DOHH2 (cell line): Measurements from ENCODE around the gene NCAM2.

Experiments
- H3F3A ChIP-seq: fragments of 200-600 bp; sonication (generic), shearing (Covaris generic); 2 replicates; pipeline ENCODE4 v1.6.0; 2016; ENCODE audit warnings: antibody characterized with exemption, mild to moderate bottlenecking; ENCODE audit not compliant: control insufficient read depth, insufficient read depth
- H3K27ac ChIP-seq: fragments of 200-600 bp; sonication (generic); 2 replicates; pipeline ENCODE4 v1.5.1; 2014; ENCODE audit warnings: low read depth, mild to moderate bottlenecking, low read length, moderate library complexity
- H3K27me3 ChIP-seq: fragments of 200-600 bp; sonication (generic); 2 replicates; pipeline ENCODE4 v1.6.1; 2014; ENCODE audit warnings: mild to moderate bottlenecking, low read length, mixed read lengths; ENCODE audit not compliant: control insufficient read depth
- H3K36me3 ChIP-seq: fragments of 200-600 bp; sonication (generic); 2 replicates; pipeline ENCODE4 v1.6.1; 2014; ENCODE audit warnings: mild to moderate bottlenecking, low read length, moderate library complexity, mixed read lengths; ENCODE audit not compliant: control insufficient read depth
- H3K4me1 ChIP-seq: fragments of 200-600 bp; sonication (generic); 2 replicates; pipeline ENCODE4 v1.6.1; 2014; ENCODE audit warnings: mild to moderate bottlenecking, low read length, mixed read lengths; ENCODE audit not compliant: control insufficient read depth
- H3K4me2 ChIP-seq: fragments of 200-600 bp; sonication (generic); 2 replicates; pipeline ENCODE4 v1.6.0; 2014; ENCODE audit warnings: mild to moderate bottlenecking, low read length, moderate library complexity
- H3K4me3 ChIP-seq: fragments of 200-600 bp; sonication (generic); 2 replicates; pipeline ENCODE4 v1.5.1; 2014; ENCODE audit warnings: mild to moderate bottlenecking, low read length, mixed read lengths
- H3K79me2 ChIP-seq: fragments of 200-600 bp; sonication (generic); 2 replicates; pipeline ENCODE4 v1.6.1; 2014; ENCODE audit warnings: mild to moderate bottlenecking, low read length, mixed read lengths; ENCODE audit not compliant: control insufficient read depth
- H3K9me2 ChIP-seq: fragments of 200-600 bp; sonication (generic); replicated peaks from 2 replicates; pipeline ENCODE4 v1.6.1; 2014; ENCODE audit warnings: mild to moderate bottlenecking, low read length, mixed read lengths; ENCODE audit not compliant: control insufficient read depth
- H3K9me3 ChIP-seq: fragments of 200-600 bp; sonication (generic); 2 replicates; pipeline ENCODE4 v1.6.1; 2014; ENCODE audit warnings: antibody characterized with exemption, low read length, mixed read lengths; ENCODE audit not compliant: control insufficient read depth, insufficient read depth
- H4K20me1 ChIP-seq: fragments of 200-600 bp; sonication (generic); 2 replicates; pipeline ENCODE4 v1.6.0; 2014; ENCODE audit warnings: low read depth, mild to moderate bottlenecking, antibody characterized with exemption, low read length, moderate library complexity; ENCODE audit not compliant: control insufficient read depth, insufficient read depth
- CTCF ChIP-seq: fragments of 200-600 bp; sonication (generic); IDR thresholded peaks from one replicate; pipeline ENCODE4 v1.5.1; 2014; ENCODE audit warnings: antibody characterized with exemption, mild to moderate bottlenecking, low read depth, low read length; ENCODE audit not compliant: poor library complexity, severe bottlenecking
- EZH2phosphoT487 ChIP-seq: fragments of 200-600 bp; sonication (generic); IDR thresholded peaks from 2 replicates; pipeline ENCODE4 v1.6.1; 2017; ENCODE audit warnings: borderline replicate concordance, mild to moderate bottlenecking, antibody characterized with exemption, low read length, moderate library complexity, mixed read lengths

Gene NCAM2

GRCh38 chr21:21466752-21467151 is 468.5 kb downstream of the NCAM2 start:
- no peaks in the 10 kb centered on the region for H3K36me3 ChIP-seq
- no peak overlapping the region for H3K27ac ChIP-seq
- H3K27me3 ChIP-seq: no peaks in the 10 kb centered on the region
- H3K4me3 ChIP-seq: no peak overlapping the region
- no peaks in the 10 kb centered on the region for H4K20me1 ChIP-seq
- H3K4me1 ChIP-seq: peaks cover 7% of the 10 kb centered on the region
- no peaks in the 10 kb centered on the region for H3K79me2 ChIP-seq
- no peaks in the 10 kb centered on the region for H3K9me2 ChIP-seq
- H3F3A ChIP-seq: no peaks in the 10 kb centered on the region
- peaks cover 4% of the 10 kb centered on the region; the same call in 1 of the 2 replicates for H3K9me3 ChIP-seq
- H3K4me2 ChIP-seq: no peak overlapping the region
- TF ChIP-seq CTCF: no peak
- no peak for TF ChIP-seq EZH2phosphoT487

DNA sequence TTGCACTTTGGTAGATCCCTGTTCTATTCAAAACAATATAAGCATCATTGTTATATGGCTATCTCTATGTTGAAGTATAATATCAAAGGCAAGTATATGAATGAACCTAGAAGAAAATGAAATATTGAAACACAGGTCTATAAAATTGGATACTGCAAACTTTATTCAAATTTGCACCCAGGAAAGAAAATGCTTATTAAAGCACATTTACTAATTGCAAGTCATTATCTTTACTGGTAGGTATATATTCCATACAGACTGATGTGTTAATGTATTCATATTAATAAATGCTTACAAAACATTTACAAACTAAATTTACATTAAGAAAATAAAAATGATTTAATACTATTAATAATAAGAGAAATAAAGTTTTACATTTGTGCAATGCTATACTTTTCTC is 469.8 kb downstream of the NCAM2 start:
- no peak for TF ChIP-seq CTCF
- TF ChIP-seq EZH2phosphoT487: no peak
- H3K79me2 ChIP-seq: no peaks in the 10 kb centered on the region
- H4K20me1 ChIP-seq: no peaks in the 10 kb centered on the region
- peaks cover 4% of the 10 kb centered on the region; the same call in 1 of the 2 replicates for H3K4me1 ChIP-seq
- H3F3A ChIP-seq: no peaks in the 10 kb centered on the region
- no peak overlapping the region for H3K4me2 ChIP-seq
- H3K9me3 ChIP-seq: peaks cover 4% of the 10 kb centered on the region; the same call in 1 of the 2 replicates
- H3K4me3 ChIP-seq: no peak overlapping the region
- H3K36me3 ChIP-seq: no peaks in the 10 kb centered on the region
- no peaks in the 10 kb centered on the region for H3K9me2 ChIP-seq
- no peak overlapping the region for H3K27ac ChIP-seq
- H3K27me3 ChIP-seq: no peaks in the 10 kb centered on the region

- no peak overlapping the region for H3K4me3 ChIP-seq
- H4K20me1 ChIP-seq: no peaks in the 10 kb centered on the region
- H3K36me3 ChIP-seq: no peaks in the 10 kb centered on the region
- TF ChIP-seq EZH2phosphoT487: no peak
- no peak for TF ChIP-seq CTCF
- H3K79me2 ChIP-seq: no peaks in the 10 kb centered on the region
- H3K27ac ChIP-seq: no peak overlapping the region
- no peaks in the 10 kb centered on the region for H3F3A ChIP-seq
- no peaks in the 10 kb centered on the region for H3K4me1 ChIP-seq
- no peaks in the 10 kb centered on the region for H3K27me3 ChIP-seq
- H3K4me2 ChIP-seq: no peak overlapping the region
- no peaks in the 10 kb centered on the region for H3K9me3 ChIP-seq
- H3K9me2 ChIP-seq: no peaks in the 10 kb centered on the region
These were observed 483.0 kb downstream of the NCAM2 start for GRCh38 chr21:21481239-21481638.
